IPS-NIHi7 (cell line): ENCODE results near the gene OR6C70.
"Not testable (repeated sequence)": the region's sequence is repeated elsewhere in the genome, so short reads cannot be mapped to it uniquely, and the experiment has no call there.

Source experiments
- DNase-seq: peaks from one replicate; pipeline ENCODE4 v3.0.0; 2012; ENCODE audit warnings: mixed read lengths; ENCODE audit errors: extremely low spot score

OR6C70 gene

GRCh38 chr12:55470088-55470829 is at the start of gene OR6C70:
OR6C70 (minus strand) TSS chr12:55470138; CDS start chr12:55470138, 0 bp downstream.
- DNase-seq = no peak

- no peak for DNase-seq
Measured at GRCh38 chr12:55516391-55516790, 46.5 kb upstream of the OR6C70 start.

DNA sequence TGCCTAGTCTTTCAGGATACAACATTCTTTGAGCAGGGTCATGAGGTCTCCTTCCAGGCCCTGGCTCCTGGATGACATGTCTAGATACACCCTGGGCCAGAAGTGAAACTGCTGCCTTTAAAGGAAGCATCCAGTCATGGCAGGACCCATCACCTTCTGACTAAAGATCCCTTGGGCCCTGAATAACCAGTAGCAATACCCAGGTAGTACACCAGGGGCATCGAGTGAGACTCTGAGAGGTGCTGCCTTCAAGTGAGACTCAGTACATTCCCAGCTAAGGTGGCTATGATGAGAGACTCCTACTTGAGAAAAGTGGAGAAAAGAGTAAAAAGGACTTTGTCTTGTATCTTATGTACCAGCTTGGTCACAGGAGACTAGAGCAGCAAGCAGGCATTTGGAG is 45.8 kb upstream of the OR6C70 start:
- peak; percentile 18 for DNase-seq

DNA sequence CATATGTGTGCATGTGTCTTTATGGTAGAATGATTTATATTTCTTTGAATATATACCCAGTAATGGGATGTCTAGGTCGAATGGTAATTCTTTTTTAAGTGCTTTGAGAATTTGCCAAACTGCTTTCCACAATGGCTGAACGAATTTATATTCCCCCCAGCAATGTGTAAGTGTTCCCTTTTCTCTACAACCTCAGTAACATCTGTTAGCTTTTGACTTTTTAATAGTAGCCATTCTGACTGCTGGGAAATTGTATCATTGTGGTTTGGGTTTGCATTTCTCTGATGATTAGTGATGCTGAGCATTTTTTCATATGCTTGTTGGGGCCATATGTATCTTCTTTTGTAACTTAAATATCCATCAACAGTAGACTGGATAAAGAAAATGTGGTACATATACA is 31.7 kb upstream of the OR6C70 start:
- no peak for DNase-seq

DNA sequence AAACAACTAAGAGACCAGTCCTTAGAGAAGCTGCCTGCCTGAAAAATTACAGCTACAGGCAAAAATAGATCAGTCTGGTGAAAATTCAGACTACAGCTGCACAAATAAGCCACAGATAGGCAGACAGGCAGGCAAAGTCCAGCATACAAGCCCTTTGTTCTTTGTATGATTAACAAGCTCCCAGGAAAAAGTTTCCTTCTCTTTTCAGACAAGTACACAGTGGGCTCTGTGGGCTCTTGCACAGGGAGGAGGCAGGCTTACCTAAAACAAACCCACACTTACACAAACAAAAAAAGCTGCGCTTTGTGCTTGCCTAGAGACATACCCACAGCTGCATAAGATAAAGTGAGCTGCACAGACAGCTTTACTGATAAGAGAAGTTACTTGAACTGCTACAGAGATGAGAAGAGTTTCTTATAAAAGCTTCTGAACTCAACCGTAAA is 29.9 kb upstream of the OR6C70 start:
- DNase-seq = no peak

GRCh38 chr12:55499231-55499630 is 29.3 kb upstream of the OR6C70 start:
- no peak for DNase-seq

- DNase-seq = no peak
Measured at GRCh38 chr12:55495490-55495889, 25.6 kb upstream of the OR6C70 start.

DNA sequence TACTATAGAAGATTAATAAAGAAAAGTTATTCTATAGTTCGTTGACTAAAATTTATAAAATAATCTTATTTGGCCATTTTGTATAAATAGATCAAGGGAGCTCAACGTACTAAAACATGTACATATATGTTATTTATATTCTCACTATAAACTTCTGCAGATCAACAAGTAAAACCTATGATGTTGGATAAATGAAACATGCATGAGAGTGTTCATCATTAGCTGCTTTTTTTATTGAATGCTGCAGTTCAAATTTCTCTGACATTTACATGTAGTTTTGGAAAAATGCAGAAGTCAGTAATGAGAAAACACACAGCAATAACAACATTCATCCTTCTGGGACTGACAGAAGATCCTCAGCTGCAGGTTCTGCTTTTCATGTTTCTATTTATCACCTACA is 22.1 kb upstream of the OR6C70 start, which contains the start of gene OR6C68:
TSS of gene OR6C68 (plus strand) at position 301 of the 400 bp plus-strand sequence. CDS start at position 301, 0 bp downstream.
- DNase-seq = no peak

DNA sequence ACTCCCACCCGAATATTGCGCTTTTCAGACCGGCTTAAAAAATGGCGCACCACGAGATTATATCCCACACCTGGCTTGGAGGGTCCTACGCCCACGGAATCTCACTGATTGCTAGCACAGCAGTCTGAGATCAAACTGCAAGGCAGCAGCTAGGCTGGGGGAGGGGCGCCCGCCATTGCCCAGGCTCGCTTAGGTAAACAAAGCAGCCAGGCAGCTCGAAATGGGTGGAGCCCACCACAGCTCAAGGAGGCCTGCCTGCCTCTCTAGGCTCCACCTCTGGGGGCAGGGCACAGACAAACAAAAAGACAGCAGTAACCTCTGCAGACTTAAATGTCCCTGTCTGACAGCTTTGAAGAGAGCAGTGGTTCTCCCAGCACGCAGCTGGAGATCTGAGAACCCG is 14.3 kb upstream of the OR6C70 start:
- DNase-seq = not testable (repeated sequence)

- not testable (repeated sequence) for DNase-seq
Measured at GRCh38 chr12:55479136-55479535, 9.2 kb upstream of the OR6C70 start.

DNA sequence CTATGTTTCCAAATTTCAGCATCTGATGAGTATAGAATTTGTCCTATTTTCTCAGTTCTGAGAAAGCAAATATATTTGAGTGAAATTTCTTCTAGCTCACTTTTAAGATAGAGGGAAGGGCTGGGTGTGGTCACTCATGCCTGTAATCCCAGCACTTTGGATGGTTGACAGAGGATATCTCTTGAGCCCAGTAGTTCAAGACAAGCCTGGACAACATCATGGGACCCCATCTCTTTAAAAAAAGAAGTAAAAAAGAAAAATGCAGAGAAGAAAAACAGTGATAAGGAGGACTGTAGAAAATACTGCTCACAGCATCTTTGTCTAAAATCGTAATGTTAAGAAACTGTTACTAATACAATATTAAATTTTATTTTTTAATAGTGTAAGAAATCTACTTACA is 2.3 kb upstream of the OR6C70 start:
- DNase-seq = no peak

DNA sequence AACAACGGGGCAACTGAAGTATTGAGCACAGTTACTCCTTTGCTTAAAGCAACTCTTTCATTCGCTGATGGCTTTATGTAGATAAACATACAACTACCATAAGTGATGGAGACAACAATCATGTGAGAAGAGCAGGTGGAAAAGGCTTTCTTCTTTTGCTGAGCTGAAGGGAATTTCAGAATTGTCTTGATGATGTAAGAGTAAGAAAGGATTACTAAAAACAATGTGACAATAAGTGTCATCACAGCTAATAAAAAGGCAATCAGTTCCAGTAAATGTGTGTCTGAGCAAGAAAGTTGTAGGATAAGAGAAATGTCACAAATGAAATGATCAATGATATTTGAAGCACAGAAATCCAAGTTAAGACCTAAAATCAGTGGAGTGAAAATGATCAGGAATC is 647 bp downstream of the OR6C70 start:
- DNase-seq = no peak

DNA sequence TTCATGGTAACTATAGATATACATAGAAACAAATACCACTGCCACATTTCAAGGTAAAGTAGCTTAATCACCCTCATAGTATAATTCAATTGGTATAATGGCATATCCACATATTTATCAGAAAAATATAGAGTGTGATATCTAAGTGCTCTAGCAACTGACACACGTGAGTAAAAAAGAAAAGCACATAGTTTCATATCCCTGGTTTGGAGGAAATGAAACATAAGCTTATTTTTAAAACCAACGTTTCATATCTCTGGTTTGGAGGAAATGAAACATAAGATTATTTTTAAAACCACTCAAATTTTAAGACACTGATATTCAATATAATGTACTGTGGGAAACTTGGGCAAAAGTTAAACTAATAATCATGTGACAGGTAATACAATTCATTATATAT is 2.1 kb downstream of the OR6C70 start:
- DNase-seq = no peak

DNA sequence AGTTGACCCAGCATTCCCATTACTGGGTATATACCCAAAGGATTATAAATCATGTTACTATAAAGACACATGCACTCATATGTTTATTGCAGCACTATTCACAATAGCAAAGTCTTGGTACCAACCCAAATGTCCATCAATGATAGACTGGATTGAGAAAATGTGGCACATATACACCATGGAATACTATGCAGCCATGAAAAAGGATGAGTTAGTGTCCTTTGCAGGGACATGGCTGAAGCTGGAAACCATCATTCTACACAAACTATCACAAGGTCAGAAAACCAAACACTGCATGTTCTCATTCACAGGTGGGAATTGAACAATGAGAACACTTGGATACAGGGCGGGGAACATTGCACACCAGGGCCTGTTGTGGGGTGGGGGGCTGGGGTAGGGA is 5.0 kb downstream of the OR6C70 start:
- not testable (repeated sequence) for DNase-seq

DNA sequence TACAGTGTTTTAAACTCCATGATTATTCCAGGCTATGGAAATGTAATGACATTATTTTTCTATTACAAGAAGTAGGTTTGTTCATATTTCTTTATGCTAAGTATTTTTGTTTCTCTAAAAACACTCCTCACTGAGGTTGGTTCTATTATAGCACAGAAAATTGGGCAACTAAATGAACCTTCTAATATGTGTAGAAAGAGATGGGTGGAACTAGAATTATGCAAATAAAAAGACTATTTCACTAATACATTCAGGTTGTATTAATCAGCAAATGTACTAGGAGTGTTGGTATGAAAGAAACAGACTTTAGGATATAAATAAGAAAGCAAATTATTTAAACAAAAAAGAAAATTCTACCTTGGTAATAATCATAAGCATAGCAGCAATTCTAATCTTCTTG is 21.1 kb downstream of the OR6C70 start:
- no peak for DNase-seq

DNA sequence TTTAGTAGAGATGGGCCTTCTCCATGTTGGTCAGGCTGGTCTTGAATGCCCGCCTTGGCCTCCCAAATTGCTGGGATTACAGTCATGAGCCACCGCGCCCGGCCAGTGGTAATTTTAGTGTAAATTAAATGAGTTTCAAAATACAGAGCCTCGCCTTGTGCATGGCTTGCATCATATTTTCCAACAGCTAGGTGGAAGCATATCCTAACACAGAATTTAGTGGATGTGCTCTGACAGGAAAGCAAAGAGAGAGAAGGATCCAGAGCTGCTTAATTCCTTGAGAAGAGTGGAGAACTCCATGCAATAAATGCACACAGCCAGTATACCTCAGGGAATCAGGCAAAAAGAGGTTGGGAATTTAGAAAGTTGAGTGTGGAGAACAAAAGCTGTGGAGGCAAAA is 23.6 kb downstream of the OR6C70 start:
- DNase-seq = peak; percentile 12

GRCh38 chr12:55445357-55445756 is 24.6 kb downstream of the OR6C70 start:
- no peak for DNase-seq

GRCh38 chr12:55443776-55444175 is 26.2 kb downstream of the OR6C70 start, which contains the start of gene OR6C2:
OR6C2 (plus strand) TSS chr12:55444076; CDS start chr12:55452214, 8,138 bp downstream.
- DNase-seq = no peak

- not testable (repeated sequence) for DNase-seq
Measured at GRCh38 chr12:55441233-55441632, 28.7 kb downstream of the OR6C70 start.

DNA sequence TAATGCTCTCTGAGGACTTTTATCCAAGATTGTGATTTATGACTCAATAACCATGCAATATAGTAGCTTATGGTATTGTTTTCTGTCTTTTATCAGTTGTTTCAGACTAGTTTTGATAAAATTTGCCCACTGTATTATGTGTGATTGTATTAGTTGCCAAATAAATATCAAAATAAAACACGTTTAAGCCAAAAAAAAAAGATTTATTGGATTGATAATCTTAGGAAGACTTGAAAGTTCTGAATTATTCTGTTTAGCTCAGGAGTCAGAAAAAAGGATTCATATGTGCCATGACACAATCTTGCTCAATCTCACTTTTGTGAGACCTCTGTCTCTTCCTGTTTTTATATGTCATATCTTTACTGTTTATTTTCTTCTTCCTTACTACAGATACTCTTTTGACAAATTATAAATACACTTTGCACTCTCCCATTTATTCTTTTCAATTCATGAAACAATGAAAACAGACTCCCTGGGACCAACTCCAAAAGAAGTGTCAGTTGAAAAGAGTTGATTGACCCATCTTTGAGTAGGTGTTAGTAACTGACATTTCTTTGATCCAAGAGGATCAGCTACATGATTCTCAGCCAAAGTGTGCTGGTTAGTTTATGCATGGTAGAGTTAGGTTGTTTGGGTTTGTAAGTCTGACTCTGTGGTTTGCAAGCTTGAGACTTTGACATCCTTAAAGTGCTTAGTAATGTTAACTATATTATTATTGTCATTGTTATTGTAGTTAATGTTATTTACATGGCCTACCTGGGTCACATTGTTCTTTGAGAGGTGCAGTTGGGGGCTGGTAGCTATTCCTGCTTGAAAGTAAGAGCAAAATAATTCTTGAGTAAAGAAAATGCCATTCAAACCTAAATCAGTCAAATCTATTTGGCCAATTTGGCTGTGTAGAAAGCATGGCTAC is 41.4 kb downstream of the OR6C70 start:
- no peak for DNase-seq

DNA sequence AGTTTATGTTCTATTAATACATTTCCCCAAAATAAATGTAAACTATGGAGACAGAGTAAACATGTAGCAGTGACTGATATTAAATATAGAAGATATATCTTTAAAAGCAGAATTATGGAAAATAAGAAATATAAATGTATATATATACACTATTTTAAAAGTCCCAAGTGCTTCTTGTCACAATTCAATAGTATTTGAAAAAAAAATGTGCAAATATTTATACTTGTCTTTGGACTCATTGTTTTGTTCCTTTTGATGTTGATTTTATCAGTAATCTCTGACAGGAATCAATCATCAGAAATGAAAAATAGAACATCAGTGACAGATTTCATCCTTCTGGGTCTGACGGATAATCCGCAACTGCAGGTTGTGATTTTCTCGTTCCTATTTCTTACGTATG is 44.0 kb downstream of the OR6C70 start, which contains the start of gene OR6C76:
TSS of gene OR6C76 (plus strand) at position 301 of the 400 bp plus-strand sequence. CDS start at position 301, 0 bp downstream.
- no peak for DNase-seq

DNA sequence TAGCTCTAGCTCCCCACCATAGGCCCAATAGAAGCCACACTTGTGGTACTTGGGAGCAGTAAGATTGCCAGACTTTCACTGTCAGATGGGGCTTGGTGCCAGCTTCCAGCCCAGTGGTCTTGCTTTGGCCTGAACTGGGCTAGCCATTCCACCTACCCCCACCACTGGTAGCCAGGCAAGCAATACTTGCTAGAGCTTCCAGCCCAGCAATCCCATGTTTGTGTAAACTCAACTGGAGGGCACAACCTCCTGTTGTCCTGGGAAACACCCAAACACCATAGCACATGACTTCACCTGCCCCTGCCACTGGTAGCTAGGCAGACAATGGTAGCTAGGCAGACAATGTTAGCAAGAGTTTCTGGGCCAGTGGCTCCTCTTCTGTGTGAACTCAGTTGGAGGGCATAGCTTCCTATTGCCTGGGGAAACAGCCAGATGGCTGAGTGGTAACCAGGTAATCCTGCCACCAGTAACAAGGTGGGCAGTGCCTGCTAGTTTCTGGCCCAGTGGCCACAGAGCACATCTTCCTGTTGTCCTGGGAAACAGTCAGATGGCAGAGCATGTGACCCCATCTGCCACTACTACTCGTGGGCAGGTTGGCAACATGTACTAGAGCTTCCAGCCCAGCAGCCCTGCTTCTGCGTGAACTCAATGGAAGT is 49.5 kb downstream of the OR6C70 start:
- no peak for DNase-seq
